Neural cell (in vitro differentiated cells): ENCODE measurements around the gene TTC34. TPM values are rescaled to one million over a fixed set of nuclear protein-coding genes. Genes with fewer than 3 reads are reported as not detected.

Experiments used
- H2AFZ ChIP-seq: fragments of 200-600, 300-800 bp; sonication (generic), shearing (Covaris generic); 2 replicates; pipeline ENCODE4 v1.6.0; 2014; ENCODE audit warnings: low read depth, mild to moderate bottlenecking, antibody characterized with exemption, low read length, moderate library complexity
- H3F3A ChIP-seq: fragments of 200-600 bp; shearing (Covaris generic); 2 replicates; pipeline ENCODE4 v1.6.1; 2016; ENCODE audit warnings: mild to moderate bottlenecking, moderate library complexity, mixed read lengths, antibody characterized with exemption, low read length; ENCODE audit not compliant: insufficient read depth, poor library complexity, severe bottlenecking
- H3K27ac ChIP-seq: fragments of 200-600, 300-800 bp; sonication (generic), shearing (Covaris generic); 2 replicates; pipeline ENCODE4 v1.5.1; 2014; ENCODE audit warnings: mild to moderate bottlenecking, low read length, moderate library complexity
- H3K27me3 ChIP-seq: fragments of 300-800, 200-600 bp; sonication (generic), shearing (Covaris generic); 2 replicates; pipeline ENCODE4 v1.6.0; 2014; ENCODE audit warnings: mild to moderate bottlenecking, low read depth, low read length, moderate library complexity; ENCODE audit not compliant: insufficient read depth
- H3K36me3 ChIP-seq: fragments of 300-800, 200-600 bp; sonication (generic), shearing (Covaris generic); 2 replicates; pipeline ENCODE4 v1.5.1; 2014; ENCODE audit warnings: mild to moderate bottlenecking, antibody characterized with exemption, low read length, moderate library complexity; ENCODE audit not compliant: insufficient read depth
- H3K4me2 ChIP-seq: fragments of 300-800, 200-600 bp; sonication (generic), shearing (Covaris generic); 2 replicates; pipeline ENCODE4 v1.6.0; 2014; ENCODE audit warnings: mild to moderate bottlenecking, low read length
- H3K4me3 ChIP-seq: fragments of 300-800, 200-600 bp; sonication (generic), shearing (Covaris generic); 2 replicates; pipeline ENCODE4 v1.5.1; 2014; ENCODE audit warnings: mild to moderate bottlenecking, low read length, moderate library complexity
- H3K79me2 ChIP-seq: fragments of 200-600 bp; shearing (Covaris generic); replicated peaks from 2 replicates; pipeline ENCODE4 v1.6.0; 2014; ENCODE audit warnings: mild to moderate bottlenecking, low read length, moderate library complexity; ENCODE audit not compliant: insufficient read depth
- H3K9ac ChIP-seq: fragments of 300-800, 200-600 bp; sonication (generic), shearing (Covaris generic); 2 replicates; pipeline ENCODE4 v1.6.1; 2016; ENCODE audit warnings: mild to moderate bottlenecking, low read length, mixed read lengths
- H3K9me2 ChIP-seq: fragments of 200-600 bp; shearing (Covaris generic); 2 replicates; pipeline ENCODE4 v1.6.1; 2016; ENCODE audit warnings: mild to moderate bottlenecking, low read length, mixed read lengths; ENCODE audit not compliant: insufficient read depth
- H3K9me3 ChIP-seq: fragments of 200-600, 300-800 bp; sonication (generic), shearing (Covaris generic); 2 replicates; pipeline ENCODE4 v1.6.1; 2016; ENCODE audit warnings: mild to moderate bottlenecking, mixed run types, low read length, moderate library complexity, mixed read lengths
- H4K20me1 ChIP-seq: fragments of 200-600 bp; shearing (Covaris generic); 2 replicates; pipeline ENCODE4 v1.6.1; 2016; ENCODE audit warnings: mild to moderate bottlenecking, mixed run types; ENCODE audit not compliant: insufficient read depth
- EP300 ChIP-seq: fragments of 450-650 bp; conservative IDR thresholded peaks from 2 replicates; pipeline ENCODE4 v1.6.1; 2014; ENCODE audit warnings: antibody characterized with exemption, mild to moderate bottlenecking, moderate library complexity; ENCODE audit not compliant: poor library complexity, severe bottlenecking
- EZH2 ChIP-seq: fragments of 200-600, 300-800 bp; shearing (Covaris generic), sonication (generic); IDR thresholded peaks from 2 replicates; pipeline ENCODE4 v1.6.1; 2014; ENCODE audit warnings: antibody characterized with exemption, low read length, borderline replicate concordance, mild to moderate bottlenecking; ENCODE audit not compliant: insufficient read depth, poor library complexity, severe bottlenecking
- MXI1 ChIP-seq: fragments of 450-650 bp; conservative IDR thresholded peaks from 2 replicates; pipeline ENCODE4 v1.6.1; 2014; ENCODE audit warnings: antibody characterized with exemption, mild to moderate bottlenecking; ENCODE audit not compliant: poor library complexity, severe bottlenecking
- POLR2AphosphoS5 ChIP-seq: IDR thresholded peaks from 2 replicates; pipeline ENCODE4 v1.6.1; 2012
- RAD21 ChIP-seq: fragments of 450-650 bp; conservative IDR thresholded peaks from 2 replicates; pipeline ENCODE4 v1.6.1; 2014; ENCODE audit warnings: antibody characterized with exemption, mild to moderate bottlenecking, moderate library complexity
- SMC3 ChIP-seq: fragments of 450-650 bp; conservative IDR thresholded peaks from 2 replicates; pipeline ENCODE4 v1.6.1; 2014; ENCODE audit warnings: antibody characterized with exemption, mild to moderate bottlenecking, moderate library complexity; ENCODE audit not compliant: poor library complexity
- TAF1 ChIP-seq: IDR thresholded peaks from 2 replicates; pipeline ENCODE4 v1.6.1; 2012; ENCODE audit warnings: low read depth
- polyA plus RNA-seq: library from polyadenylated mRNA; depleted of rRNA; stranded (reverse); fragments of >200 nt; gene quantifications from 2 replicates; pipeline ENCODE4 v1.2.3, GENCODE V29; 2014
- TF ChIP-seq, protein P1 (sequence below): IDR thresholded peaks from 2 replicates; pipeline ENCODE4 v1.6.1; 2012; ENCODE audit warnings: borderline replicate concordance
- TF ChIP-seq, protein P2 (sequence below): fragments of 450-650 bp; IDR thresholded peaks from 2 replicates; pipeline ENCODE4 v1.5.1; 2014; ENCODE audit warnings: antibody characterized with exemption, mild to moderate bottlenecking, moderate library complexity; ENCODE audit not compliant: poor library complexity, severe bottlenecking

The TTC34 gene
- polyA plus RNA-seq, 1 donor from 2014 or later: 0.05 TPM

DNA sequence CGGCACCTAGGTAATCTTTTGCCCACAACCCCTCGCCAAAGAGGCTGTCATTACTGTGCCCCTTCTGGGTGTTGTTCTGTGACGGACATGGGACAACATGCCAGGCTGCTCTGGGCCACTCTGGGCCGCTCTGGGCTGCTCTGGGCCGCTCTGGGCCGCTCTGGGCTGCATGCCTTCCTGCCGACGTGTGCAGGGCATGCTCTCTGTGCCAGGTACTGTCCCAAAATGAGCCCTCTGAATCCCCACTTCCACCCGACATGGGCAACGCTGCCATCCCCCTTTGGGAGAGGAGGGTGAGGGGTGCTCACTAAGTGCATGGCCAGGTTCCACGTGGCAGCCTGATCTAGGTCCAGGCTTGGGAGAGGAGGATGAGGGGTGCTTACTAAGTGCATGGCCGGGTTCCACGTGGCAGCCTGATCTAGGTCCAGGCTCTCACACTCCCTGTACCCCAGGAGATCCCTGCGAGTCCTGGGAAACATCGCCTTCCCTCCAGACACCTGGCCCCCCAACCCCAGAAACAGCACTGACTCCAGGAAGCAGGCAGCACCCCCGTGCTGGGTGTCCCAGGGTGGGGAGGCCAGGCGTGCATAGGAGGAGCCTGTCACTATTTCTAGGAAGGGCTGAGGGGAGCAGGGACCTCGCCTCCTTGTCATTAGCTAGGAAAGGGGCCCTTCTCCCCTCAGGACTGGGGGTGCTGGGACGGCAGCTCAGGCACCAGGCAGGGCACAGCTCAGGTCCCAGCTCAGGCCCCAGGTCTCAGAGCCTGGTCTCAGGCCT, 16.5 kb downstream of the TTC34 start:
- Histone ChIP-seq H3F3A (no peaks in the 10 kb centered on the region), H3K36me3 (no peaks in the 10 kb centered on the region), H3K4me2 (no peak overlapping the region), H3K27ac (no peak overlapping the region), H3K9me3 (peaks cover 10% of the 10 kb centered on the region), H3K9me2 (no peaks in the 10 kb centered on the region), H3K79me2 (no peaks in the 10 kb centered on the region), H3K27me3 (no peaks in the 10 kb centered on the region), H3K9ac (no peak overlapping the region), H3K4me3 (no peak overlapping the region), H4K20me1 (no peaks in the 10 kb centered on the region), H2AFZ (no peak overlapping the region)
- TF ChIP-seq TAF1 (no peak), POLR2AphosphoS5 (no peak), SMC3 (no peak), MXI1 (no peak), EZH2 (no peak), RAD21 (no peak), EP300 (no peak)
- TF ChIP-seq, protein P1, sequence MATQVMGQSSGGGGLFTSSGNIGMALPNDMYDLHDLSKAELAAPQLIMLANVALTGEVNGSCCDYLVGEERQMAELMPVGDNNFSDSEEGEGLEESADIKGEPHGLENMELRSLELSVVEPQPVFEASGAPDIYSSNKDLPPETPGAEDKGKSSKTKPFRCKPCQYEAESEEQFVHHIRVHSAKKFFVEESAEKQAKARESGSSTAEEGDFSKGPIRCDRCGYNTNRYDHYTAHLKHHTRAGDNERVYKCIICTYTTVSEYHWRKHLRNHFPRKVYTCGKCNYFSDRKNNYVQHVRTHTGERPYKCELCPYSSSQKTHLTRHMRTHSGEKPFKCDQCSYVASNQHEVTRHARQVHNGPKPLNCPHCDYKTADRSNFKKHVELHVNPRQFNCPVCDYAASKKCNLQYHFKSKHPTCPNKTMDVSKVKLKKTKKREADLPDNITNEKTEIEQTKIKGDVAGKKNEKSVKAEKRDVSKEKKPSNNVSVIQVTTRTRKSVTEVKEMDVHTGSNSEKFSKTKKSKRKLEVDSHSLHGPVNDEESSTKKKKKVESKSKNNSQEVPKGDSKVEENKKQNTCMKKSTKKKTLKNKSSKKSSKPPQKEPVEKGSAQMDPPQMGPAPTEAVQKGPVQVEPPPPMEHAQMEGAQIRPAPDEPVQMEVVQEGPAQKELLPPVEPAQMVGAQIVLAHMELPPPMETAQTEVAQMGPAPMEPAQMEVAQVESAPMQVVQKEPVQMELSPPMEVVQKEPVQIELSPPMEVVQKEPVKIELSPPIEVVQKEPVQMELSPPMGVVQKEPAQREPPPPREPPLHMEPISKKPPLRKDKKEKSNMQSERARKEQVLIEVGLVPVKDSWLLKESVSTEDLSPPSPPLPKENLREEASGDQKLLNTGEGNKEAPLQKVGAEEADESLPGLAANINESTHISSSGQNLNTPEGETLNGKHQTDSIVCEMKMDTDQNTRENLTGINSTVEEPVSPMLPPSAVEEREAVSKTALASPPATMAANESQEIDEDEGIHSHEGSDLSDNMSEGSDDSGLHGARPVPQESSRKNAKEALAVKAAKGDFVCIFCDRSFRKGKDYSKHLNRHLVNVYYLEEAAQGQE: no peak
- TF ChIP-seq, protein P2, sequence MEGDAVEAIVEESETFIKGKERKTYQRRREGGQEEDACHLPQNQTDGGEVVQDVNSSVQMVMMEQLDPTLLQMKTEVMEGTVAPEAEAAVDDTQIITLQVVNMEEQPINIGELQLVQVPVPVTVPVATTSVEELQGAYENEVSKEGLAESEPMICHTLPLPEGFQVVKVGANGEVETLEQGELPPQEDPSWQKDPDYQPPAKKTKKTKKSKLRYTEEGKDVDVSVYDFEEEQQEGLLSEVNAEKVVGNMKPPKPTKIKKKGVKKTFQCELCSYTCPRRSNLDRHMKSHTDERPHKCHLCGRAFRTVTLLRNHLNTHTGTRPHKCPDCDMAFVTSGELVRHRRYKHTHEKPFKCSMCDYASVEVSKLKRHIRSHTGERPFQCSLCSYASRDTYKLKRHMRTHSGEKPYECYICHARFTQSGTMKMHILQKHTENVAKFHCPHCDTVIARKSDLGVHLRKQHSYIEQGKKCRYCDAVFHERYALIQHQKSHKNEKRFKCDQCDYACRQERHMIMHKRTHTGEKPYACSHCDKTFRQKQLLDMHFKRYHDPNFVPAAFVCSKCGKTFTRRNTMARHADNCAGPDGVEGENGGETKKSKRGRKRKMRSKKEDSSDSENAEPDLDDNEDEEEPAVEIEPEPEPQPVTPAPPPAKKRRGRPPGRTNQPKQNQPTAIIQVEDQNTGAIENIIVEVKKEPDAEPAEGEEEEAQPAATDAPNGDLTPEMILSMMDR: no peak

DNA sequence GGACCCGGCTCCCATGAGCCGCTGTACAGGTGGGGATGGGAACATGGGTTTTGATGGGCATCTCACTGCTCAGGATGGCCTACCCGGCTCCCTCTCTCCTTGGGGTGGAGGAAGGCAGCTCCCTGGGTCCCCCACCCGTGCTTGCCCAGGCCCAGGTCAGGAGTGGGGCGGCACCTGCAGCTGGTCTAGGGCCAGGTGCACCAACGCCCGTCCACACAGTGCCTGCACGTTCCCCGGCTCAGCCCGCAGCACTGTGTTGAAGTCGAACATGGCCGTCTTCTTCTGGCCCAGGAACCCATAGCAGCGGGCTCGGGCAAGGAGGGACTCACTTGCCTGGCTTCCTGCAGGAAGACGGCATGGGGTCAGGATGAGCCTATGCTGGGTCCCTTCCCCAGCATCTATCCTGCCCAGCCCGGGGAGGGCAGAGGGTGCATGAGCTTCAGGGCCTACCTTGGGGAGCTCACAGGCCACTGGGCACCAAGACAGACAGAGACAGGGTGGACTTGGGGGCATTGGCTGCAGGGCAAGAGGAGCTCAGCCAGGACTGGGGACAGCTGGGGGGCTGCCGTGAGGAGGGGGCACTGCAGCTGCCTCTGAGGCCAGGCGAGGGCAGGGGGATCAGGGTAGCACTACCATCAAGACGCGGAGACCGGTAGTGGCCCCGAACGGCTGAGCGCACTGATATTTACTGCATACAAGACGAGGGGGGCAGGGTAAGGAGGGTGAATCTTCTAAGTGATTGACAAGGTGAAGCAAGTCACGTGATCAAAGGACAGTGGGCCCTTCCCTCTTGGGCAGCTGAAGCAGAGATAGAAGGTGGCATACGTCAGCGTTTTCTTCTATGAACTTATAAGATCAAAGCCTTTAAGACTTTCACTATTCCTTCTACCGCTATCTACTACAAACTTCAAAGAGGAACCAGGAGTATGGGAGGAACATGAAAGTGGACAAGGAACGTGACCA, 17.8 kb downstream of the TTC34 start:
- no peak overlapping the region for H3K4me2 ChIP-seq
- no peaks in the 10 kb centered on the region for H3F3A ChIP-seq
- TF ChIP-seq, protein P1: no peak
- TF ChIP-seq RAD21 (no peak), EP300 (no peak), MXI1 (no peak), POLR2AphosphoS5 (no peak), TAF1 (no peak), EZH2 (no peak), SMC3 (no peak)
- TF ChIP-seq, protein P2: no peak
- H3K9me2 ChIP-seq: no peaks in the 10 kb centered on the region
- H3K9me3 ChIP-seq: peaks cover 10% of the 10 kb centered on the region
- H4K20me1 ChIP-seq: no peaks in the 10 kb centered on the region
- no peaks in the 10 kb centered on the region for H3K79me2 ChIP-seq
- no peaks in the 10 kb centered on the region for H3K36me3 ChIP-seq
- no peak overlapping the region for H3K9ac ChIP-seq
- no peaks in the 10 kb centered on the region for H3K27me3 ChIP-seq
- no peak overlapping the region for H3K4me3 ChIP-seq
- no peak overlapping the region for H3K27ac ChIP-seq
- no peak overlapping the region for H2AFZ ChIP-seq
